GM12878 (cell line): ENCODE data around the gene PTPRD.

Experiments
- CHD1 ChIP-seq: IDR thresholded peaks from 2 replicates; pipeline ENCODE4 v1.6.1; 2012; ENCODE audit warnings: low read depth, low read length, improper control_type of control experiment
- RB1 ChIP-seq: fragments of 450-650 bp; formaldehyde crosslinking; IDR thresholded peaks from 2 replicates; pipeline ENCODE4 v1.6.1; 2017; ENCODE audit warnings: mild to moderate bottlenecking, borderline replicate concordance
- RUNX3 ChIP-seq: IDR thresholded peaks from 2 replicates; pipeline ENCODE4 v1.6.1; 2012; ENCODE audit warnings: low read length, inconsistent platforms
- SREBF2 ChIP-seq: IDR thresholded peaks from 2 replicates; pipeline ENCODE4 v1.6.1; 2012; ENCODE audit warnings: mild to moderate bottlenecking, low read length

DNA sequence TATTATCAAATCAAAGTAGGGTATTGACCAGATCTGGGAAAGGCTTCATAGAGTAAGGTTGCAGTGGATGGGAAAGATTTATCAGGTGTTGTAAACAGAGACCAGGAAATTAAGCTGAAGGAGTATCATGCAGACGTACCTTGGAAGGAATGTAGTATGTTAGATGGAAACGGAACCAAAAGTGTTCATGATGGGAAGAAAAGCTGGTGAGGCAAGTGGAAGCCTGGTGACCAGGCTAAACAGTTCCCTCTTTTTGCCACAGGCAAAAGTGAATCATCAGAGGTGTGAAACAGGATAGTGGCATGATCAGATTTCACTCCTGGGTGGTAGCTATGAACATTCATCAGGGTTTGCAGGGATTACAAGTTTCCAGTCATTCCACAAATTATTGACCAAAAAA, 2033.1 kb downstream of the PTPRD start:
- TF ChIP-seq CHD1 (no peak), RUNX3 (no peak), RB1 (no peak), SREBF2 (no peak)
